Type B pancreatic cell (in vitro differentiated cells): ENCODE measurements around the gene UPK3BL2. TPM values are rescaled to one million over a fixed set of nuclear protein-coding genes. Genes with fewer than 3 reads are reported as not detected.
"Not testable (repeated sequence)": the region's sequence is repeated elsewhere in the genome, so short reads cannot be mapped to it uniquely, and the experiment has no call there.

Source experiments
- DNase-seq: peaks from one replicate; pipeline ENCODE4 v3.0.0; 2021; ENCODE audit warnings: mixed read lengths; ENCODE audit not compliant: unreplicated experiment; ENCODE audit errors: extremely low spot score
- H3K27ac Mint-ChIP-seq: 2 replicates; pipeline ENCODE4 v1.8.0; 2021; ENCODE audit warnings: mild to moderate bottlenecking, mixed read lengths
- H3K27me3 Mint-ChIP-seq: 2 replicates; pipeline ENCODE4 v1.8.0; 2021; ENCODE audit warnings: mixed read lengths
- H3K36me3 Mint-ChIP-seq: 2 replicates; pipeline ENCODE4 v1.8.0; 2021; ENCODE audit warnings: mixed read lengths
- H3K4me1 Mint-ChIP-seq: one replicate; pipeline ENCODE4 v1.8.0; 2021; ENCODE audit warnings: mixed read lengths; ENCODE audit not compliant: unreplicated experiment
- H3K4me3 Mint-ChIP-seq: 2 replicates; pipeline ENCODE4 v1.8.0; 2021; ENCODE audit warnings: mild to moderate bottlenecking, mixed read lengths
- H3K9me3 Mint-ChIP-seq: 2 replicates; pipeline ENCODE4 v1.8.0; 2021; ENCODE audit warnings: mixed read lengths
- long read RNA-seq: library from polyadenylated mRNA; unstranded; transcript quantifications from one replicate; pipeline ENCODE4 v2.0.0, GENCODE V29; 2020
- total RNA-seq: library from RNA; stranded (reverse); gene quantifications from 2 replicates; pipeline ENCODE4 v1.2.1, GENCODE V29; 2021; ENCODE audit warnings: low replicate concordance

The UPK3BL2 gene
- 19.5 and 19.8 TPM in 2 replicates for total RNA-seq
- long read RNA-seq, result 0 reads

GRCh38 chr7:102543596-102543995 lies at the start of gene UPK3BL2:
UPK3BL2 (minus strand) TSS chr7:102543696; CDS start chr7:102543636, 60 bp downstream.
- not testable (repeated sequence) for H3K27me3 Mint-ChIP-seq, H3K4me1 Mint-ChIP-seq, H3K4me3 Mint-ChIP-seq, DNase-seq, H3K36me3 Mint-ChIP-seq, H3K9me3 Mint-ChIP-seq, H3K27ac Mint-ChIP-seq

- not testable (repeated sequence) for H3K4me1 Mint-ChIP-seq, H3K4me3 Mint-ChIP-seq, H3K36me3 Mint-ChIP-seq, H3K9me3 Mint-ChIP-seq, H3K27ac Mint-ChIP-seq, H3K27me3 Mint-ChIP-seq
- peak; percentile 67 for DNase-seq
Measured at GRCh38 chr7:102592477-102593019, 49.1 kb upstream of the UPK3BL2 start.

- H3K36me3 Mint-ChIP-seq, H3K4me3 Mint-ChIP-seq, H3K4me1 Mint-ChIP-seq, H3K9me3 Mint-ChIP-seq, H3K27ac Mint-ChIP-seq, H3K27me3 Mint-ChIP-seq, DNase-seq: not testable (repeated sequence)
Measured at GRCh38 chr7:102589857-102590256, 46.4 kb upstream of the UPK3BL2 start.

- H3K4me1 Mint-ChIP-seq, H3K36me3 Mint-ChIP-seq, H3K27ac Mint-ChIP-seq, H3K9me3 Mint-ChIP-seq, H3K4me3 Mint-ChIP-seq, H3K27me3 Mint-ChIP-seq, DNase-seq: not testable (repeated sequence)
Measured at GRCh38 chr7:102583495-102583894, 40.0 kb upstream of the UPK3BL2 start.

- H3K9me3 Mint-ChIP-seq, H3K36me3 Mint-ChIP-seq, H3K4me3 Mint-ChIP-seq, H3K27ac Mint-ChIP-seq, H3K4me1 Mint-ChIP-seq, H3K27me3 Mint-ChIP-seq, DNase-seq: not testable (repeated sequence)
Measured at GRCh38 chr7:102581722-102582121, 38.2 kb upstream of the UPK3BL2 start.

- not testable (repeated sequence) for H3K4me3 Mint-ChIP-seq, H3K27me3 Mint-ChIP-seq, H3K36me3 Mint-ChIP-seq, H3K9me3 Mint-ChIP-seq, H3K27ac Mint-ChIP-seq, H3K4me1 Mint-ChIP-seq, DNase-seq
Measured at GRCh38 chr7:102578486-102578885, 35.0 kb upstream of the UPK3BL2 start.

- not testable (repeated sequence) for H3K9me3 Mint-ChIP-seq, H3K27ac Mint-ChIP-seq, H3K4me3 Mint-ChIP-seq, DNase-seq, H3K27me3 Mint-ChIP-seq, H3K36me3 Mint-ChIP-seq, H3K4me1 Mint-ChIP-seq
Measured at GRCh38 chr7:102577315-102578240, 34.1 kb upstream of the UPK3BL2 start.

- H3K9me3 Mint-ChIP-seq, H3K36me3 Mint-ChIP-seq, H3K27ac Mint-ChIP-seq, H3K4me3 Mint-ChIP-seq, H3K27me3 Mint-ChIP-seq, DNase-seq, H3K4me1 Mint-ChIP-seq: not testable (repeated sequence)
Measured at GRCh38 chr7:102576363-102576762, 32.9 kb upstream of the UPK3BL2 start.

GRCh38 chr7:102574607-102575006 lies 31.1 kb upstream of the UPK3BL2 start:
- not testable (repeated sequence) for DNase-seq, H3K4me3 Mint-ChIP-seq, H3K9me3 Mint-ChIP-seq, H3K27me3 Mint-ChIP-seq, H3K4me1 Mint-ChIP-seq, H3K36me3 Mint-ChIP-seq, H3K27ac Mint-ChIP-seq
